Stimulated activated CD4-positive, alpha-beta T cell treated with anti-CD3 and anti-CD28 coated beads, Interleukin-1b, Interleukin-23, amount 100 ng/mL, for 4 hours (primary cell): ENCODE measurements around the gene CST4.
A peak's percentile ranks its signal among the peaks of the same experiment; 100 is the strongest.
"Not testable (repeated sequence)": the region's sequence is repeated elsewhere in the genome, so short reads cannot be mapped to it uniquely, and the experiment has no call there.

Source experiments
- DNase-seq, 2 donors: peaks; one replicate each; pipeline ENCODE4 v3.0.0-alpha.2; 2020; ENCODE audit warnings: low read depth in 2 of 2

Gene CST4

GRCh38 chr20:23687986-23688385 lies 852 bp downstream of the CST4 start:
- DNase-seq: no peak

GRCh38 chr20:23686046-23686750 lies 2.6 kb downstream of the CST4 start:
- DNase-seq: no peak

DNA sequence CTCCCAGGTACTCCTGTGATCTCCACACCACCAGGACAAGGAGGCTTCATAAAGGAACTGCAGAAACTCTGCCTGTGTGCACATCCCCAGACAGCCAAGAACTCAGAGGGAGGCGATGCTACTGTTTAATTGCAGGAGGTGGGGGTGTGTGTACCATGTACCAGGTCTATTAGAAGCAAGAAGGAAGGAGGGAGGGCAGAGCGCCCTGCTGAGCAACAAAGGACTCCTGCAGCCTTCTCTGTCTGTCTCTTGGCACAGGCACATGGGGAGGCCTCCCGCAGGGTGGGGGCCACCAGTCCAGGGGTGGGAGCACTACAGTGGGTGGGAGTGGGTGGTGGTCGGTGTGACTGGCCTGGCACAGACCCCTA lies 3.3 kb downstream of the CST4 start:
- DNase-seq: not testable (repeated sequence)

DNA sequence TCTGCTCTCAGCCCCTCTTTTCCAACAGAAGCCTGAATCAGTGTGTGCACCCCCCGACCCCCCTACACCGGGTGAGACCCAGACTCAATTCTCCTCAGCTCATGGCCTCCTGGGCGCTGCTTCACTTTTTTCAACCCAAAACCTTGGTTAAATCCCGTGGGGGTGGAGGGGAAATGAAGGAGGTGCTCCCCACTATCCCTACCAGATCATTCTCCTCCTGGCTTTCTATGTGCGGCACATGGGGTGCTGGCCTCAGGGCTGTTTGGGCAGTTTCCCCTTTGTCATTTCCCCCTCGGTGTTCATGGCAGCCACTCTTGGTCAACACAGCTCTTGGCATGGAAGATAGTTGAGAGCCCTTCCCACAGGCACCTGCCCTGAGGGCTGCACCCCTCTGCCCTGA lies 4.6 kb downstream of the CST4 start:
- DNase-seq: no peak

DNA sequence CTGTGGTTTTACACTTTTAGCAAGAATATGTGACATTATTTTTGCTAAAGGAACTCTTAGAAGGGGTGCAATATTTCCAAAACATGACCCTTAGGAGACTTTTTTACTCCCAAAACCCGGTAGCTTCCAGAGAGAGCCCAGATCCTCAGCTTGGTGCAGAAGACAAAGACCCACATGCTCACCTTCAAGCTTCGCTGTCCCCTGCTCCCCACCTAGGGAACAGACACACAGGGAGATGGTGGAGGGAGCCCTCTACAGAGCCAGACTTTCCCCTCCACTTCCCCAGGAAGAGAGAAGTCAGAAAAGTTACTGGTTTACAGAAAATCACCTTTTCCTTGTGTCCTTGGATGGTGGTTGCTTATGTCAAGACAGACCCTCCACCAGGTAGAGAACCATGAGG lies 5.0 kb downstream of the CST4 start:
- no peak for DNase-seq

GRCh38 chr20:23683281-23683680 lies 5.6 kb downstream of the CST4 start:
- DNase-seq: no peak

- DNase-seq: no peak
Measured at GRCh38 chr20:23680146-23680545, 8.7 kb downstream of the CST4 start.

GRCh38 chr20:23679133-23680092 lies 9.4 kb downstream of the CST4 start:
- no peak for DNase-seq

- DNase-seq: no peak
Measured at GRCh38 chr20:23673209-23673608, 15.6 kb downstream of the CST4 start.

GRCh38 chr20:23672158-23672557 lies 16.7 kb downstream of the CST4 start:
- DNase-seq: no peak

DNA sequence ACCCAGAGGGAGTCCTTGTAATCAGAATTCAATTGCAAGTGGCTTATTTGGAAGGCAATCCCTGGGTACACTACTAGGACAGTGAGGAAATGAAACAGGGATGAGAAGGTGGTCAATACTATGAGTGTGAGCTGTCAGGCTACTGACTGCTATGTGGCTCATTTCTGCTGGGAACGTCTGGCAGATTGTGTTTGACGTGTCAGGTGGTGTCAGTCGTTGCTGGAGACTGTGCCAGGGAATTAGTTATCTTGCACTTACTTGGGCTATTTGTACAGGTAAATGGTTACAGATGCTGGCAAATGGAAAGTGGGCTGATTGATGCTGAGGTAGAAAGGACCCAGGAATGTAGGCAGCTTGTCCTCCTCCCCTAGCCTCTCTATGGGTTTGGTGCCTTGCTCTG lies 17.4 kb downstream of the CST4 start:
- DNase-seq: no peak

DNA sequence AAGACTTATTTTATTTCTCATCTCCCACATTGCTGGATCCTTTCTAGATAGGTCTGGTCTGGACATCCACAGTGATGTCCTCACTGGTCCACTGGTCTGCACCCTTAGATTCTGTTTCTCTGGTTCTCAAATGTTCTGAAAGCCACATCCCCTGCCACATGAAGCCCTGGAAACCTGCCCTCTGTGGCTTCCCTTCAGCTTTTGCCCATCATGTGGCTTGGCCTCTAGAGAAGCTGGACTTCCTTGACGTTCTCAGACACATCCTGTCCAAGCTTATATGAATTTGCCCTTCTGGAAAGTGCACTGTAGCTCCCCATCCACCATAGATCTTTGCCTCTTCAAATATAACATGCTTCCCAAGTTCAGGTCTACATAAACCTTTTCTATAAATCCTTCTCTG lies 18.5 kb downstream of the CST4 start:
- no peak for DNase-seq

DNA sequence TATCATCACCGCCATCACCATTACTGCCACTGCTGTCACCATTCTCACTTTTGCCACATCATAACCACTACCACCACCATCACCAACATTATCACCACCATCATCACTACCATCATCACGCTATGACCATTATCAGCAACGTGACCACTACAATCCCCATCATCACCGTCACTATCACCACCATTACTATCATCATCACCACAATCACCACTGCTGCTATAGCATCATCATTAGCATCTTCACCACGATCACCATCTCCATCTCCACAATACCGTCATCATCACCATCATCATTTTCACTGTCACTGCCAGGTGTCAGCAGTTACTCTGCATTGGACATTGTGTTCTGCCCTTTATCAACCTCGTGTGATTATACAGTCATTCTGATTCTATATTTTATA lies 19.0 kb downstream of the CST4 start:
- DNase-seq: no peak

DNA sequence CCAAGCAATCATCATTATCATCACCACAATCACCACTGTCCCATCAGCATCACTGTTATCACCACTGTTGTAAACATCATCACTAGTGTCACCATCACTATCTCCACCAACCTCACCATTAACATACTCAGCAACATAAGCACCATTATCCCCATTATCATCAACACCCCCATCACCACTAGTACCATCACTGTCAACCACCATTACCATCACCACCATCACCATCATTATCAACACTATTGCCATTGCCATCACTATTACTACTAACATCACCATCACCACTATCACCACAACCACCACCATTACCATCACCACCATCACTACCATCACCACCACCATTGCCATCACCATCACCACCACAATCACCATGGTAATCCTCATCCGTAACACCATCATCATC lies 19.5 kb downstream of the CST4 start:
- no peak for DNase-seq

- DNase-seq: peak; percentile 3 to 6
Measured at GRCh38 chr20:23668477-23668951, 20.3 kb downstream of the CST4 start.

DNA sequence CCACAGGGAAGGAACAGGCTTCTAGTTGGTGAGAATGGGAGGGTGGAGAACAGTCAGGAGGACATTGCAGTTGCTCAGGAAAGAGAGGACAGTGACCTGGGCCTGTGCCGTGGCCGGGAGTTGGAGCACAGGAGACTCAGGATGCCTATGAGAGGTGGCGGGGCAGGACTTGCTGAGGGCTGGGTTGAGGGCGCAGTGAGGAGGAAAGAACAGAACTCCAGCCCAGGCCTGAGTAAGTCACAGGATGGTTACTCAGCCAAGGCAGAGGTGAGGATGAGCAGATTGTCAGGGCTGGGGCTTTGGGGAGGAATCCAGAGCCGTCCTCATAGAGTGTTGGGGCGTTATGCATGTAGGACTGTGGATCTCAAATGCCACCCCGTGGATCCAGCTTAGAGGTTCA lies 21.2 kb downstream of the CST4 start:
- DNase-seq: no peak

GRCh38 chr20:23666698-23667097 lies 22.1 kb downstream of the CST4 start:
- no peak for DNase-seq

DNA sequence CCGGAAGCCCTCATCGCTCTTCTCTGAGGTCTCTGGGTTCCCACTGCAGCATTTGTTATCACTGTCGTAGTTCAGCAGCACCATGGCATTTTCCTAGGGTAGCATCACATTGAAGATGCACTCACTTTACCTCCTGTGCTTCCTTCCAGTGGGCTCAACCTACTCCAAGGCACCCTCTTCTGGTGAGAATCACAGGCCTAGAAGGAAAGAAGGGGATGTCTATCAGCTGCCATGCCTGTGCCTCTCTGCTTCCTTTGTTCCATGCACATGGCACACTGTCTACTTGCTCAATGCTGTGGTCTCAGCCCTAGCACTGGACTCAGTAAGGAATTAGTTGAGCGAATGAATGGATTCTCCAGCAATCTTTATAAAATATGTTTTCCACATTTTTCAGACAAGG lies 22.6 kb downstream of the CST4 start:
- DNase-seq: no peak

DNA sequence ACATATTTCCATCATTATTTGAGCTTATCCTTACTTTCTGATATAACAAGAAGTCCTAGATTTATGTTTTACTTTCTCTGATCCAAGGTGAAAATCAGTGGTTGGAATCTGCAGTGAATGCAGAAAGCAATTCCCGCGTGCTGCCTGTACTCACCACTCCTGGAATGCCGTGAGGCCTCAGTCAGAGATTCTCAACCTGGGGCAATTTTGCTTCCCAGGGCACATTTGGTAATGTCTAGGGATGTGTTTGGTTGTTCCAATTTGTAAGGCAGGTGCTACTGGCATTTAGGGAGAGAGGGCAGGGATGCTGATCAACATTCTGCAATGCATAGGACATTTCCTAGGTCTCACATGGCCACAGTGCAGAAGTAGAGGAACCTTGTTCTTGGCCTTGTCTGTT lies 23.9 kb downstream of the CST4 start:
- no peak for DNase-seq

- DNase-seq: not testable (repeated sequence)
Measured at GRCh38 chr20:23664046-23664445, 24.8 kb downstream of the CST4 start.

- no peak for DNase-seq
Measured at GRCh38 chr20:23663180-23663579, 25.7 kb downstream of the CST4 start.

DNA sequence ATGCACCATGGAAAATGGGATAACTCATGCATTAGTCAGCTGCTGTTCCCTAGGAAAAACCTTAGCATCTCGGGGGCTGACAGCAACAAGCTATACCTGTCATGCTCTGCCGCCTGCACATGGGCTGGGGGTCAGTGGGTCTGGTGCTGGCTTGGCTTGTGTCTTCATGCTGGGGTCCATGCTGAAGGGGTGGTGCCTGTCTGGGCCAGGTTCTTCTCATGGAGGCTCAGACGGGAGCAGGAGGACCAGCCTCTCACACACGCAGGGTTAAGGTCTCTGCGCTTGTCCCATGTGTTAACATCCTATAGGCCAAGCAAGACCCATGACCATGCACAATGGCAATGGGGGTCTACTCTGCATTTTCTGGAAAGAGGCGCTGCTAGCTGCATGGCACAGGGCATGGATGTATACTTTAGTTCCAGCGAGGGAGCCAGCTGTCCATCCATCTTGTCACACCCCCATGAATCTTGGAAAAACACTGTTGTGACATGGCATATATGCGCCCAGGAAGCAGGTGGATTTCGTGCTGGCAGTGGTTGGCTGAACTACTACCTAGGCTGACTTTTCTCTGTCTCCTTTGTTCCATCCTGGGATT lies 26.5 kb downstream of the CST4 start:
- DNase-seq: no peak

DNA sequence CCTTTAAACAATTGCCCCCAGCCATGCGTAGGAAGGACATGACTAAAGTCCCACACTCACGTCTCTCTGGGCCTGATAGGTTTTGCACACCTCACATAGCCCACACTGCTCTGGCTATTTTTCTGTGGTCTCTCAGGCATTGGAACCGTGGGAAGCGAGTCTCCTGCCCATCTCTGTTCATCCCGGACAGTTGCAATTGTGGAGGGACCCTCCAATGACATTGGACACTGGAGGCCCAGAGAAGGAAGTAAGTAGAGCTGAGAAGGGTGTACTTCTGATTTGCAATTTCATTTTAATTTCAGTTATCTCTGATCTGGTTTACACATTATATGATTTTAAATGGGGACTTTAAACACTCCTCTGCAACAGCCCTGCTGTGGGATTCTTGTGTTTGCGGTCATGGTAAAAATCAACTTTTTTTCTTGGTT lies 27.8 kb downstream of the CST4 start:
- DNase-seq: no peak
